ENCODE results near the gene NCBP3. TPM values are rescaled to one million over a fixed set of nuclear protein-coding genes. Genes with fewer than 3 reads are reported as not detected.

The NCBP3 gene
- total RNA-seq, 1 experiment from 2014 or later = 32.8 TPM

- H3K4me1 ChIP-seq = peaks cover 1% of the 10 kb centered on the region; the same call in 1 of the 2 replicates
- Mint-ChIP-seq H3K27me3 (ENCODE audit: insufficient read depth, unreplicated experiment) (no peaks in the 10 kb centered on the region), H3K36me3 (ENCODE audit: insufficient read depth, unreplicated experiment) (peaks cover 8% of the 10 kb centered on the region), H3K9me3 (ENCODE audit: unreplicated experiment) (no peaks in the 10 kb centered on the region), H3K27ac (ENCODE audit: unreplicated experiment) (no peak overlapping the region), H3K4me1 (ENCODE audit: low read depth, unreplicated experiment) (peaks cover under 1% of the 10 kb centered on the region), H3K4me3 (ENCODE audit: unreplicated experiment) (no peak overlapping the region)
- DNase-seq = no peak
- intact Hi-C loops (cut with micrococcal nuclease; ENCODE audit: unreplicated experiment) = no loop called here
- TF ChIP-seq CTCF (IDR thresholded peaks at IDR 0.05; ENCODE audit: insufficient read depth in 1 of 2, low read depth in 1 of 2, low read length in 1 of 2, severe bottlenecking in 1 of 2, unreplicated experiment in 1 of 2) = no peak
- no TSS peak for BruUV-seq (replicated peaks)
- CTCF ChIA-PET = no interaction called here
- no peak overlapping the region for H3K4me3 ChIP-seq (ENCODE audit: low read depth, low read length)
- POLR2A ChIA-PET = no interaction called here
- H3K36me3 ChIP-seq (ENCODE audit: control insufficient read depth, insufficient read depth, low read length) = no peaks in the 10 kb centered on the region
- H3K9me3 ChIP-seq = no peaks in the 10 kb centered on the region
- no peaks in the 10 kb centered on the region for H3K27me3 ChIP-seq (replicated peaks; ENCODE audit: control insufficient read depth, insufficient read depth, low read length)
Observed at GRCh38 chr17:3888343-3889171, 42.5 kb upstream of the NCBP3 start.

GRCh38 chr17:3887804-3888203 lies 41.8 kb upstream of the NCBP3 start:
- intact Hi-C loops (cut with micrococcal nuclease; ENCODE audit: unreplicated experiment) = no loop called here
- CTCF ChIA-PET = no interaction called here
- no peaks in the 10 kb centered on the region for H3K27me3 ChIP-seq (replicated peaks; ENCODE audit: control insufficient read depth, insufficient read depth, low read length)
- peaks cover 8% of the 10 kb centered on the region for H3K36me3 Mint-ChIP-seq (ENCODE audit: insufficient read depth, unreplicated experiment)
- POLR2A ChIA-PET = no interaction called here
- no peaks in the 10 kb centered on the region for H3K9me3 ChIP-seq
- H3K4me1 Mint-ChIP-seq (ENCODE audit: low read depth, unreplicated experiment) = no peaks in the 10 kb centered on the region
- H3K36me3 ChIP-seq (ENCODE audit: control insufficient read depth, insufficient read depth, low read length) = no peaks in the 10 kb centered on the region
- no peak for TF ChIP-seq CTCF (IDR thresholded peaks at IDR 0.05; ENCODE audit: insufficient read depth in 1 of 2, low read depth in 1 of 2, low read length in 1 of 2, severe bottlenecking in 1 of 2, unreplicated experiment in 1 of 2)
- peak overlapping the region; percentile 10 for H3K27ac Mint-ChIP-seq (ENCODE audit: unreplicated experiment)
- no peaks in the 10 kb centered on the region for H3K4me1 ChIP-seq
- no TSS peak for BruUV-seq (replicated peaks)
- H3K9me3 Mint-ChIP-seq (ENCODE audit: unreplicated experiment) = no peaks in the 10 kb centered on the region
- H3K4me3 Mint-ChIP-seq (ENCODE audit: unreplicated experiment) = no peak overlapping the region
- DNase-seq = no peak
- H3K4me3 ChIP-seq (ENCODE audit: low read depth, low read length) = no peak overlapping the region
- no peaks in the 10 kb centered on the region for H3K27me3 Mint-ChIP-seq (ENCODE audit: insufficient read depth, unreplicated experiment)

- no peaks in the 10 kb centered on the region for H3K9me3 Mint-ChIP-seq (ENCODE audit: unreplicated experiment)
- ChIA-PET CTCF (no interaction called here), POLR2A (no interaction called here)
- H3K27me3 ChIP-seq (replicated peaks; ENCODE audit: control insufficient read depth, insufficient read depth, low read length) = no peaks in the 10 kb centered on the region
- no peak overlapping the region for H3K4me3 ChIP-seq (ENCODE audit: low read depth, low read length)
- H3K4me1 ChIP-seq = no peaks in the 10 kb centered on the region
- peaks cover 8% of the 10 kb centered on the region for H3K36me3 Mint-ChIP-seq (ENCODE audit: insufficient read depth, unreplicated experiment)
- intact Hi-C loops (cut with micrococcal nuclease; ENCODE audit: unreplicated experiment) = no loop called here
- peak overlapping the region; percentile 10 for H3K27ac Mint-ChIP-seq (ENCODE audit: unreplicated experiment)
- no peaks in the 10 kb centered on the region for H3K36me3 ChIP-seq (ENCODE audit: control insufficient read depth, insufficient read depth, low read length)
- no TSS peak for BruUV-seq (replicated peaks)
- H3K9me3 ChIP-seq = no peaks in the 10 kb centered on the region
- DNase-seq = no peak
- no peak overlapping the region for H3K4me3 Mint-ChIP-seq (ENCODE audit: unreplicated experiment)
- H3K27me3 Mint-ChIP-seq (ENCODE audit: insufficient read depth, unreplicated experiment) = no peaks in the 10 kb centered on the region
- no peaks in the 10 kb centered on the region for H3K4me1 Mint-ChIP-seq (ENCODE audit: low read depth, unreplicated experiment)
- TF ChIP-seq CTCF (IDR thresholded peaks at IDR 0.05; ENCODE audit: insufficient read depth in 1 of 2, low read depth in 1 of 2, low read length in 1 of 2, severe bottlenecking in 1 of 2, unreplicated experiment in 1 of 2) = no peak
Observed at GRCh38 chr17:3887394-3887793, 41.3 kb upstream of the NCBP3 start.

All from Caco-2 (cell line).